Left hindlimb (tissue), 1 donor: ENCODE data around the gene GRB2.
A peak's percentile ranks its signal among the peaks of the same experiment; 100 is the strongest.
"Not testable (repeated sequence)": the region's sequence is repeated elsewhere in the genome, so short reads cannot be mapped to it uniquely, and the experiment has no call there.

Experiments used
- DNase-seq: peaks from one replicate; pipeline ENCODE4 v3.0.0-alpha.2; 2018

Gene GRB2

GRCh38 chr17:75405365-75406221 lies at the start of gene GRB2:
Gene GRB2, minus strand, starts transcription at chr17:75405678. Its CDS starts 12,050 bp downstream, at chr17:75393628.
- DNase-seq, result peak; percentile 99

GRCh38 chr17:75454672-75455071 lies 49.2 kb upstream of the GRB2 start:
- DNase-seq, result not testable (repeated sequence)

- DNase-seq, result no peak
Observed at GRCh38 chr17:75454193-75454592, 48.7 kb upstream of the GRB2 start.

- no peak for DNase-seq
Observed at GRCh38 chr17:75450270-75450669, 44.8 kb upstream of the GRB2 start.

GRCh38 chr17:75447951-75448856 lies 42.7 kb upstream of the GRB2 start:
- DNase-seq, result no peak

GRCh38 chr17:75445896-75446295 lies 40.4 kb upstream of the GRB2 start:
- DNase-seq, result not testable (repeated sequence)

- DNase-seq, result no peak
Observed at GRCh38 chr17:75445296-75445695, 39.8 kb upstream of the GRB2 start.

- no peak for DNase-seq
Observed at GRCh38 chr17:75442168-75443103, 37.0 kb upstream of the GRB2 start.

- no peak for DNase-seq
Observed at GRCh38 chr17:75440738-75441448, 35.4 kb upstream of the GRB2 start.

GRCh38 chr17:75439287-75439686 lies 33.8 kb upstream of the GRB2 start:
- no peak for DNase-seq

GRCh38 chr17:75437404-75437803 lies 31.9 kb upstream of the GRB2 start:
- not testable (repeated sequence) for DNase-seq

- DNase-seq, result not testable (repeated sequence)
Observed at GRCh38 chr17:75434433-75434832, 29.0 kb upstream of the GRB2 start.

- no peak for DNase-seq
Observed at GRCh38 chr17:75433218-75433783, 27.8 kb upstream of the GRB2 start.

- peak; percentile 59 for DNase-seq
Observed at GRCh38 chr17:75430159-75430974, 24.9 kb upstream of the GRB2 start.

- DNase-seq, result peak; percentile 71
Observed at GRCh38 chr17:75428543-75429469, 23.3 kb upstream of the GRB2 start.

GRCh38 chr17:75418531-75418930 lies 13.1 kb upstream of the GRB2 start:
- no peak for DNase-seq

GRCh38 chr17:75417054-75417580 lies 11.6 kb upstream of the GRB2 start:
- DNase-seq, result no peak

GRCh38 chr17:75416006-75416405 lies 10.5 kb upstream of the GRB2 start:
- no peak for DNase-seq

GRCh38 chr17:75414488-75414887 lies 9.0 kb upstream of the GRB2 start:
- DNase-seq, result no peak
